Adrenal gland (tissue), 12 donors: ENCODE data around the gene COA1. TPM values are rescaled to one million over a fixed set of nuclear protein-coding genes. Genes with fewer than 3 reads are reported as not detected.

Experiments
- DNase-seq, 7 donors: peaks; one replicate each; pipeline ENCODE4 v3.0.0-alpha.2; 2019 to 2020
- H3K27ac ChIP-seq, 5 donors: fragments of 200-600 bp; sonication (generic) in 4 of 5; 1 replicate in 3 of 5; 2 replicates in 2 of 5; pipeline versions ENCODE4 v1.5.1 to v1.8.0; 2016 to 2020; ENCODE audit warnings: mild to moderate bottlenecking in 1 of 5
- H3K27me3 ChIP-seq: fragments of 200-600 bp; 2 replicates; pipeline ENCODE4 v1.8.0; 2021
- H3K36me3 ChIP-seq, 2 donors: fragments of 200-600 bp; replicated peaks in 1 of 2; 1 replicate in 1 of 2; 2 replicates in 1 of 2; pipeline versions ENCODE4 v1.5.1 to v1.8.0; 2018 to 2022
- H3K4me1 ChIP-seq, 2 donors: fragments of 200-600 bp; replicated peaks in 1 of 2; 1 replicate in 1 of 2; 2 replicates in 1 of 2; pipeline versions ENCODE4 v1.5.1 to v1.8.0; 2018 to 2021
- H3K4me3 ChIP-seq, 4 donors: fragments of 200-600 bp; sonication (generic) in 3 of 4; one replicate each; pipeline ENCODE4 v1.5.1; 2016 to 2018
- H3K9me3 ChIP-seq, 3 donors: fragments of 200-600 bp; sonication (generic) in 1 of 3; replicated peaks in 1 of 3; 1 replicate in 2 of 3; 2 replicates in 1 of 3; pipeline versions ENCODE4 v1.5.1 to v1.8.0; 2016 to 2021
- POLR2A ChIP-seq, 2 donors: fragments of 450-650 bp; IDR thresholded peaks; one replicate each; pipeline ENCODE4 v1.6.1; 2017; ENCODE audit warnings: antibody characterized with exemption in 2 of 2, mild to moderate bottlenecking in 2 of 2, moderate library complexity in 1 of 2
- WGBS, 4 donors: extraction: QIAGEN DNeasy Blood & Tissue Kit in 2 of 4; methylation state at CpG; one replicate each; pipeline versions ENCODE4 v1.1.5 to v1.1.7; 2013 to 2017; 5-methylcytosine and 5-hydroxymethylcytosine counted together
- intact Hi-C, 2 donors: fragments of 100-400 bp; cut with DNase I; formaldehyde crosslinking; loops; one replicate each; pipeline versions ENCODE4 v1.14.1 to v1.15.0; 2022 to 2023
- polyA plus RNA-seq, 3 donors: library from polyadenylated mRNA; stranded (reverse); fragments of 200-250 nt in 2 of 3; fragments of 350-450 nt in 1 of 3; fragmentation: Illumina TruSeq in 1 of 3; extraction: RNeasy Lipid Tissue Mini Kit (QIAGEN cat#74804) in 1 of 3; gene quantifications; one replicate each; pipeline ENCODE4 v1.2.3, GENCODE V29; 2013 to 2014
- total RNA-seq, 9 donors: library from RNA; depleted of rRNA in 4 of 9; stranded (reverse); fragments of >200 nt in 4 of 9; fragments of 120-200 nt in 1 of 9; fragmentation: NEBNext Ultra II Directional in 1 of 9; extraction: Animal tissue kit (Norgen Biotek cat#: 25700) in 1 of 9; gene quantifications; one replicate each; pipeline versions ENCODE4 v1.1.0 to v1.2.4, GENCODE V29; 2013 to 2023
- TF ChIP-seq, protein P1 (sequence below), 6 experiments: fragments of 450-650 bp in 4 of 6; fragments of 200-600 bp in 2 of 6; sonication (generic) in 1 of 6; IDR thresholded peaks; 1 replicate in 5 of 6; 2 replicates in 1 of 6; pipeline versions ENCODE4 v1.5.1 to v1.8.0; 2016 to 2021; ENCODE audit warnings: antibody characterized with exemption in 6 of 6, mild to moderate bottlenecking in 2 of 6, moderate library complexity in 1 of 6
- donor health status: healthy with polysubstance abuse.
- donor health status: Bipolar disorder and iron deficiency.
- donor health status: DM: yes; HTN: yes; CAD: no.
- donor health status: DM: no; HTN: no; CAD: no.
- donor health status: DM: no; HTN: no; CAD: no.
- donor health status: DM: yes; HTN: yes; CAD: no.

The COA1 gene
- total and polyA plus RNA-seq, 12 donors = 19.0 to 60.0 (median 40.2) TPM

DNA sequence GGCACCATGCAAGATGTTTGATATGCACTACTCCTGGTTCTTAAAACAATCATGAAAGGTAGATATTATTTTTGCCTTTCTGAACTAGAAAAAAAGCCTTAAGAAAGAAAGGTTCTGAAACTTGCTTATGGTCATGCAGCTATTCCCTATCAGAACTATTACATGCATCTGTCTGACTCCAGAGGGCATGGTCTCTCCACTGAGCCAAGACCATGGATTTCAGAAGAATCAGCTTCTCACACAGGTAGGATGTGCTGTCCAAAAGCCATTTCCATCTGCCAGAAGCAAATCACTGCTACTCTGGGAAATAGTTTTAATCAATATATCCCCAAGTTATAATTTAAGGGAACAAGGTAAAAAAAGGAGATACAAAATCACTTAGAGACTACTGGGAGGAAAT, 77.0 kb downstream of the COA1 start:
- H3K4me3 ChIP-seq = no peak overlapping the region
- no peaks in the 10 kb centered on the region for H3K27me3 ChIP-seq
- TF ChIP-seq POLR2A (IDR thresholded peaks at IDR 0.05) = no peak
- TF ChIP-seq, protein P1, sequence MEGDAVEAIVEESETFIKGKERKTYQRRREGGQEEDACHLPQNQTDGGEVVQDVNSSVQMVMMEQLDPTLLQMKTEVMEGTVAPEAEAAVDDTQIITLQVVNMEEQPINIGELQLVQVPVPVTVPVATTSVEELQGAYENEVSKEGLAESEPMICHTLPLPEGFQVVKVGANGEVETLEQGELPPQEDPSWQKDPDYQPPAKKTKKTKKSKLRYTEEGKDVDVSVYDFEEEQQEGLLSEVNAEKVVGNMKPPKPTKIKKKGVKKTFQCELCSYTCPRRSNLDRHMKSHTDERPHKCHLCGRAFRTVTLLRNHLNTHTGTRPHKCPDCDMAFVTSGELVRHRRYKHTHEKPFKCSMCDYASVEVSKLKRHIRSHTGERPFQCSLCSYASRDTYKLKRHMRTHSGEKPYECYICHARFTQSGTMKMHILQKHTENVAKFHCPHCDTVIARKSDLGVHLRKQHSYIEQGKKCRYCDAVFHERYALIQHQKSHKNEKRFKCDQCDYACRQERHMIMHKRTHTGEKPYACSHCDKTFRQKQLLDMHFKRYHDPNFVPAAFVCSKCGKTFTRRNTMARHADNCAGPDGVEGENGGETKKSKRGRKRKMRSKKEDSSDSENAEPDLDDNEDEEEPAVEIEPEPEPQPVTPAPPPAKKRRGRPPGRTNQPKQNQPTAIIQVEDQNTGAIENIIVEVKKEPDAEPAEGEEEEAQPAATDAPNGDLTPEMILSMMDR (IDR thresholded peaks at IDR 0.05) = no peak
- no peaks in the 10 kb centered on the region for H3K9me3 ChIP-seq
- H3K36me3 ChIP-seq = no peaks in the 10 kb centered on the region
- no peak overlapping the region for H3K27ac ChIP-seq
- intact Hi-C loops = no loop called here
- no peak for DNase-seq
- peaks cover 13 to 38% of the 10 kb centered on the region in 2 donors for H3K4me1 ChIP-seq

DNA sequence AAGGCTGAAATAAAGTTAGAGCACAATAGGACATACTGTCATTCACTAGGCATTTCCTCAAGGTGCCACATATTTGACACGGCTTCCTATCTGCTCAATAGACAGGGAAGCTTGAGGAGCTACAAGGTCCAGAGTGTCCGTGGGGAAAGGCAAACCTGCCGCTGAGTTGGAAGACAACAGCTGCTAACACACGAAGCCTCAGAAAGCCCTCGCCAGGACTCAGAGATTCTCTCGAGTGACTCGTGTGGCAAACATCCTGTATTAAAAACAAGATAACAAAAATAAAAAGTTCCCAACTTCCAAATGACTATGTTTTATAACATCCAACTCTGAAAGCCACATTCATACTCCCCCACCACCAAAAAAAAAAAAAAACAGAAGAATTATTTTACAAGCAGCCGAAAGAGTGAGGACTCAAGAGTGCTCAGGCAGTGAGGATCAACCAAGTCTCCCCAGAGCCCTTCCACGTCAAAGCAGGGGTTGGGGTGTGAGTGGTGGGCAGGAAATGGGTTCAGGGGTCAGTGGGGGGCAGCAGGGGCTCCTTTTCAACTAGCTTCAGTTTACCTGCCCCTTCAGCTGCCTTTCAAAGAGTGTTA, 78.8 kb downstream of the COA1 start:
- Histone ChIP-seq H3K27ac (peak overlapping the region in 3 of 5 donors; percentile 13 to 48 (median 46)), H3K27me3 (no peaks in the 10 kb centered on the region), H3K36me3 (no peaks in the 10 kb centered on the region), H3K9me3 (no peaks in the 10 kb centered on the region), H3K4me3 (no peak overlapping the region), H3K4me1 (peaks cover 29 to 54% of the 10 kb centered on the region in 2 donors)
- intact Hi-C loops = no loop called here
- DNase-seq = peak in 2 of 7 donors; percentile 34 to 46
- WGBS, 4 donors = 36 to 43% (median 41%) methylated on average over 9 of the region's 9 CpGs
- TF ChIP-seq, protein P1 (IDR thresholded peaks at IDR 0.05) = no peak
- no peak for TF ChIP-seq POLR2A (IDR thresholded peaks at IDR 0.05)

DNA sequence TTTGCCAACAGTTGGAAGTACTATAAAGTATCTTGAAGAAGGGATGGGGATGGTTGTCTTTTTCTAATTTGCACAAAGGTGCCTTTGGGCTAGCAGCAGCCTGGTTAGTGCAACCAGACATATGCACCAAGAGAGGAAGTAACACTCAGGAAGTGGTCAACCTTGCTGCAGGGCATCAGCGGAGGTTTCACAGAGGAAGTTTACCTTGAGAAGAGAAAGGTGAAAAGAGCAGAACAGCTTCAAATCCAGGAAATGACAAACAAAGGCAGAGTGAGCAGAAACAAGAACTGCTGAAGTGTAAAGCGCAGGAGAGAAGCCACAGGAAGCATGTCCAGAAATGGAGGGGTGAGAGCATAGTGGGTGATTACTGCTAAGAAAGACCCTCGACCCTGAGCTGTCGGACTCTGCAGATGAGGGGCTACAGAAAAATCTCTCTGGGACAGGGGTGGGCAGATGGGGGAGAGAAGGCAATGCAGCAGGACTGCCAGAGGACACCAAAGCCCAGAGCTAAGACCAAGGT, 79.5 kb downstream of the COA1 start:
- Histone ChIP-seq H3K27ac (peak overlapping the region in 2 of 5 donors; percentile 48 to 91), H3K9me3 (no peaks in the 10 kb centered on the region), H3K27me3 (no peaks in the 10 kb centered on the region), H3K4me1 (peaks cover 29 to 54% of the 10 kb centered on the region in 2 donors), H3K36me3 (no peaks in the 10 kb centered on the region), H3K4me3 (no peak overlapping the region)
- intact Hi-C loops = loop anchor here in 1 of 2 donors (10.0 kb wide), 1 partner anchor 55 kb away; no protein-coding TSS in a partner anchor
- DNase-seq = no peak
- TF ChIP-seq, protein P1 (IDR thresholded peaks at IDR 0.05) = no peak
- no peak for TF ChIP-seq POLR2A (IDR thresholded peaks at IDR 0.05)
- WGBS, 4 donors = 53 to 75% (median 65%) methylated on average over 4 of the region's 4 CpGs

DNA sequence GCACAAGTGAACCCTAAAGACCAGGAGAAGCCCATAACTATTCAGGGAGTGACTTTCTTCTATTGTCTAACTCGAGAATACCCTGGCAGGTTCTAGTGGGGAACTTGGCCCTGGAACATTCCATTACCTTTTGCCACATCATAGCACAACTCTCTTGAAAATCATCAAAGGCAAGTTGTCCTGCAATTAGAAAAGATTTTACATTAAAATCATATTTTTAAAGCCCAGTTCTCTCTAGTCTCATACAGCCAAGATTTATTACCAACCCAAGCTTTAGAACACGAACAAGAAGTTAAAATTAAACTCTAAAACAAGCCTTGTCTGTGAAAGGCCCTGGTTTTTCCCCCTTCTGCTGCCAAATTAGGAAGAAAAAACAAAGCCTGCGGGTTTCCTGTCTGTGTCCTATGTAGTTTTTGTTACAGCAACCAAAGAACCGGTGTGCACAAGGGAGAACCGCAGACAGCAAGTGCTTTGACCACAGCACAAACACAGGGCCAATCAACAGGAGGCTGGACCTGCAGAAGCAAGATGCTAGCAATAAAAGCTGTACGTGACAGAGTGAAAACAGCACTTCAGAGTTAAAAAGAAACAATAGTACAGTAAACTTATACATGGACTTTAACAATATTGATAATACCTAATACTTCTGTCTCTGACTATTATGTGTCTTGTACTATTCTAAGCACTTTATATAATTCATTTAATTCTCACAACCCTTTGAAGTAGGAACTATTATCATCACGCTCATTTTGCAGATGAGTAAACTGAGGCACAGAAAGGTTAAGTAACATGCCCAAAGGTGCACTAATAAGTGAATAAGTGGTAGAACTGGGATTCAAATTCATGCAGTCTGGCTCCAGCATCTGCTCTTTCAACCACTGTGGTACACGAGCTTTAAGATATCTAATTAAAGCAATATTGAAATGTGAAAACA, 80.6 kb downstream of the COA1 start:
- 37 to 53% (median 40%) methylated on average over 8 of the region's 8 CpGs for WGBS, 4 donors
- Histone ChIP-seq H3K4me3 (no peak overlapping the region), H3K4me1 (peaks cover 29 to 54% of the 10 kb centered on the region in 2 donors), H3K27me3 (no peaks in the 10 kb centered on the region), H3K27ac (peak overlapping the region; percentile 1 to 93 (median 91)), H3K36me3 (no peaks in the 10 kb centered on the region), H3K9me3 (no peaks in the 10 kb centered on the region)
- DNase-seq = no peak
- no peak for TF ChIP-seq POLR2A (IDR thresholded peaks at IDR 0.05)
- TF ChIP-seq, protein P1 (IDR thresholded peaks at IDR 0.05) = no peak
- intact Hi-C loops = loop anchor here in 1 of 2 donors (10.0 kb wide), 1 partner anchor 54 kb away; no protein-coding TSS in a partner anchor
